Activated CD4-positive, CD25-positive, alpha-beta regulatory T cell treated with anti-CD3 and anti-CD28 coated beads, Interleukin-2, amount 50 U/mL, for 72 hours (primary cell): ENCODE data around the gene TMEM145.
"Not testable (repeated sequence)": the region's sequence is repeated elsewhere in the genome, so short reads cannot be mapped to it uniquely, and the experiment has no call there.

Source experiments
- DNase-seq: peaks from one replicate; pipeline ENCODE4 v3.0.0; 2021

Gene TMEM145

GRCh38 chr19:42339126-42339860 lies 26.2 kb downstream of the TMEM145 start:
- not testable (repeated sequence) for DNase-seq

GRCh38 chr19:42339922-42340321 lies 26.8 kb downstream of the TMEM145 start:
- not testable (repeated sequence) for DNase-seq

GRCh38 chr19:42343344-42344110 lies 30.4 kb downstream of the TMEM145 start:
- no peak for DNase-seq

- no peak for DNase-seq
These were observed 31.3 kb downstream of the TMEM145 start for GRCh38 chr19:42344336-42344893.

- no peak for DNase-seq
These were observed 32.2 kb downstream of the TMEM145 start for GRCh38 chr19:42345191-42345812.

- DNase-seq = no peak
These were observed 35.1 kb downstream of the TMEM145 start for GRCh38 chr19:42348211-42348610.

GRCh38 chr19:42349378-42350107 lies 36.4 kb downstream of the TMEM145 start:
- DNase-seq = no peak

- DNase-seq = no peak
These were observed 37.3 kb downstream of the TMEM145 start for GRCh38 chr19:42350417-42350816.

GRCh38 chr19:42351079-42351735 lies 38.1 kb downstream of the TMEM145 start:
- no peak for DNase-seq

GRCh38 chr19:42352301-42353259 lies 39.5 kb downstream of the TMEM145 start:
- DNase-seq = no peak

GRCh38 chr19:42353341-42354015 lies 40.4 kb downstream of the TMEM145 start:
- DNase-seq = no peak

- DNase-seq = no peak
These were observed 42.8 kb downstream of the TMEM145 start for GRCh38 chr19:42355896-42356295.

GRCh38 chr19:42356686-42357085 lies 43.6 kb downstream of the TMEM145 start:
- no peak for DNase-seq

- DNase-seq = no peak
These were observed 44.2 kb downstream of the TMEM145 start for GRCh38 chr19:42357290-42357689.

- no peak for DNase-seq
These were observed 47.9 kb downstream of the TMEM145 start for GRCh38 chr19:42360787-42361544.

GRCh38 chr19:42361545-42361910 lies 48.4 kb downstream of the TMEM145 start:
- no peak for DNase-seq

- no peak for DNase-seq
These were observed 49.2 kb downstream of the TMEM145 start for GRCh38 chr19:42362342-42362741.

GRCh38 chr19:42362891-42363440 lies 49.9 kb downstream of the TMEM145 start:
- DNase-seq = no peak

GRCh38 chr19:42363614-42364346 lies 50.7 kb downstream of the TMEM145 start:
- DNase-seq = no peak
